ENCODE measurements around the gene NME5.

Gene NME5, protein sequence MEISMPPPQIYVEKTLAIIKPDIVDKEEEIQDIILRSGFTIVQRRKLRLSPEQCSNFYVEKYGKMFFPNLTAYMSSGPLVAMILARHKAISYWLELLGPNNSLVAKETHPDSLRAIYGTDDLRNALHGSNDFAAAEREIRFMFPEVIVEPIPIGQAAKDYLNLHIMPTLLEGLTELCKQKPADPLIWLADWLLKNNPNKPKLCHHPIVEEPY

GRCh38 chr5:138138949-138139780 lies at the start of gene NME5:
Gene NME5 (minus strand): TSS chr5:138139428. CDS start chr5:138138780, 648 bp downstream.
- Histone ChIP-seq H2AFZ (ENCODE audit: low read depth, low read length) (no peak within 1 kb of the TSS), H4K20me1 (ENCODE audit: insufficient read depth, low read length) (no peaks in the 10 kb centered on the region), H3K4me1 (ENCODE audit: insufficient read depth, low read length) (no peaks in the 10 kb centered on the region), H3K4me2 (ENCODE audit: insufficient read depth, low read length) (no peak within 1 kb of the TSS), H3K79me2 (ENCODE audit: insufficient read depth, low read length) (no peaks in the 10 kb centered on the region), H3K4me3 (ENCODE audit: low read depth in 1 of 2, low read length in 2 of 2) (no peak within 1 kb of the TSS), H3K36me3 (ENCODE audit: insufficient read depth, low read length) (no peaks in the 10 kb centered on the region), H3K27ac (ENCODE audit: low read length) (no peak within 1 kb of the TSS), H3K9ac (ENCODE audit: low read depth, low read length) (no peak within 1 kb of the TSS), H3K9me3 (ENCODE audit: insufficient read depth, low read length, severe bottlenecking) (no peaks in the 10 kb centered on the region), H3K27me3 (ENCODE audit: insufficient read depth, low read length, poor library complexity) (no peaks in the 10 kb centered on the region)
- DNase-seq (no peak), ATAC-seq (ENCODE audit: insufficient read depth, low read depth) (no peak)
- no peak for TF ChIP-seq EZH2 (IDR thresholded peaks at IDR 0.05; ENCODE audit: borderline replicate concordance, low read depth, low read length, severe bottlenecking)
- TF ChIP-seq, protein P1, sequence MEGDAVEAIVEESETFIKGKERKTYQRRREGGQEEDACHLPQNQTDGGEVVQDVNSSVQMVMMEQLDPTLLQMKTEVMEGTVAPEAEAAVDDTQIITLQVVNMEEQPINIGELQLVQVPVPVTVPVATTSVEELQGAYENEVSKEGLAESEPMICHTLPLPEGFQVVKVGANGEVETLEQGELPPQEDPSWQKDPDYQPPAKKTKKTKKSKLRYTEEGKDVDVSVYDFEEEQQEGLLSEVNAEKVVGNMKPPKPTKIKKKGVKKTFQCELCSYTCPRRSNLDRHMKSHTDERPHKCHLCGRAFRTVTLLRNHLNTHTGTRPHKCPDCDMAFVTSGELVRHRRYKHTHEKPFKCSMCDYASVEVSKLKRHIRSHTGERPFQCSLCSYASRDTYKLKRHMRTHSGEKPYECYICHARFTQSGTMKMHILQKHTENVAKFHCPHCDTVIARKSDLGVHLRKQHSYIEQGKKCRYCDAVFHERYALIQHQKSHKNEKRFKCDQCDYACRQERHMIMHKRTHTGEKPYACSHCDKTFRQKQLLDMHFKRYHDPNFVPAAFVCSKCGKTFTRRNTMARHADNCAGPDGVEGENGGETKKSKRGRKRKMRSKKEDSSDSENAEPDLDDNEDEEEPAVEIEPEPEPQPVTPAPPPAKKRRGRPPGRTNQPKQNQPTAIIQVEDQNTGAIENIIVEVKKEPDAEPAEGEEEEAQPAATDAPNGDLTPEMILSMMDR (IDR thresholded peaks at IDR 0.05; ENCODE audit: borderline replicate concordance, extremely low read depth, low read length, poor library complexity, severe bottlenecking) = no peak

DNA sequence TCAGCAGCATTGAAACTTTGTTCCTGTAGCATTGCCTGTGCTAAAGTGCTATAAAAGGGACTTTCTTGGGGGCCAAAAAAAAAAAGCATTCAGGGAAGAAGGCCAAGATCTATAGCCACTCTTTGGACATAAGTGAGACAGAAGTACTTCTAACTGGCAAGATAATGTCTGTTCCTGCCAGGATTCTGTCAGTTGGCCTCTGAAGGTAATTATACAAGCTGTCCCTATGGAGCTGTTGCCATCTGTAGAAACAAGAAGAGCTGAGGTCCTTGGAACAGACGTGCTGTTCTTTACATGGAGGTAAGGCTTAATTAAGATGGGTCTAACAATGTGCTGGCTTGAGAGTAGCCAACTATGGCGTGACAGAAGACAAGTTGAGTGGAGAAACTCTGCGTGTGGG lies 49.4 kb upstream of the NME5 start:
- H3K27me3 ChIP-seq (ENCODE audit: insufficient read depth, low read length, poor library complexity) = no peaks in the 10 kb centered on the region
- H3K9me3 ChIP-seq (ENCODE audit: insufficient read depth, low read length, severe bottlenecking) = no peaks in the 10 kb centered on the region
- no peak overlapping the region for H3K27ac ChIP-seq (ENCODE audit: low read length)
- H3K36me3 ChIP-seq (ENCODE audit: insufficient read depth, low read length) = peaks cover 93% of the 10 kb centered on the region
- no peaks in the 10 kb centered on the region; the same call in 1 of the 2 replicates for H3K79me2 ChIP-seq (ENCODE audit: insufficient read depth, low read length)
- no peak overlapping the region for H3K4me3 ChIP-seq (ENCODE audit: low read depth in 1 of 2, low read length in 2 of 2)
- no peaks in the 10 kb centered on the region for H3K4me1 ChIP-seq (ENCODE audit: insufficient read depth, low read length)
- DNase-seq = no peak
- H2AFZ ChIP-seq (ENCODE audit: low read depth, low read length) = no peak overlapping the region
- no peak overlapping the region for H3K4me2 ChIP-seq (ENCODE audit: insufficient read depth, low read length)
- TF ChIP-seq EZH2 (IDR thresholded peaks at IDR 0.05; ENCODE audit: borderline replicate concordance, low read depth, low read length, severe bottlenecking) = no peak
- TF ChIP-seq, protein P1 (IDR thresholded peaks at IDR 0.05; ENCODE audit: borderline replicate concordance, extremely low read depth, low read length, poor library complexity, severe bottlenecking) = no peak
- H3K9ac ChIP-seq (ENCODE audit: low read depth, low read length) = no peak overlapping the region
- ATAC-seq (ENCODE audit: insufficient read depth, low read depth) = no peak
- peaks cover 2% of the 10 kb centered on the region; the same call in 1 of the 2 replicates for H4K20me1 ChIP-seq (ENCODE audit: insufficient read depth, low read length)

- peaks cover 5% of the 10 kb centered on the region for H3K4me1 ChIP-seq (ENCODE audit: insufficient read depth, low read length)
- no peak overlapping the region for H3K9ac ChIP-seq (ENCODE audit: low read depth, low read length)
- H3K9me3 ChIP-seq (ENCODE audit: insufficient read depth, low read length, severe bottlenecking) = no peaks in the 10 kb centered on the region
- DNase-seq (no peak), ATAC-seq (ENCODE audit: insufficient read depth, low read depth) (no peak)
- peaks cover 97% of the 10 kb centered on the region for H3K36me3 ChIP-seq (ENCODE audit: insufficient read depth, low read length)
- H3K27me3 ChIP-seq (ENCODE audit: insufficient read depth, low read length, poor library complexity) = no peaks in the 10 kb centered on the region
- H3K4me3 ChIP-seq (ENCODE audit: low read depth in 1 of 2, low read length in 2 of 2) = no peak overlapping the region
- TF ChIP-seq, protein P1 (IDR thresholded peaks at IDR 0.05; ENCODE audit: borderline replicate concordance, extremely low read depth, low read length, poor library complexity, severe bottlenecking) = no peak
- TF ChIP-seq EZH2 (IDR thresholded peaks at IDR 0.05; ENCODE audit: borderline replicate concordance, low read depth, low read length, severe bottlenecking) = no peak
- no peak overlapping the region for H2AFZ ChIP-seq (ENCODE audit: low read depth, low read length)
- H3K79me2 ChIP-seq (ENCODE audit: insufficient read depth, low read length) = peaks cover 11% of the 10 kb centered on the region
- H4K20me1 ChIP-seq (ENCODE audit: insufficient read depth, low read length) = peaks cover 11% of the 10 kb centered on the region; the same call in 1 of the 2 replicates
- H3K27ac ChIP-seq (ENCODE audit: low read length) = no peak overlapping the region
- no peak overlapping the region for H3K4me2 ChIP-seq (ENCODE audit: insufficient read depth, low read length)
Observed at GRCh38 chr5:138186002-138186447, 46.8 kb upstream of the NME5 start.

Measured in DND-41 (cell line).